Activated naive CD4-positive, alpha-beta T cell treated with Interleukin-2 at 50 U/mL for 16 hours (primary cell): Measurements from ENCODE around the gene SLC25A51.

Experiments
- DNase-seq: peaks from one replicate; pipeline ENCODE4 v3.0.0-alpha.2; 2020

The SLC25A51 gene

GRCh38 chr9:37903647-37904444 lies at the start of gene SLC25A51:
Gene SLC25A51, minus strand, starts transcription at chr9:37904127. Its CDS starts 15,577 bp downstream, at chr9:37888550.
- peak; percentile 96 for DNase-seq

- DNase-seq = no peak
Measured at GRCh38 chr9:37953206-37953774, 49.4 kb upstream of the SLC25A51 start.

- no peak for DNase-seq
Measured at GRCh38 chr9:37952731-37953130, 48.8 kb upstream of the SLC25A51 start.

- no peak for DNase-seq
Measured at GRCh38 chr9:37951671-37952449, 47.9 kb upstream of the SLC25A51 start.

GRCh38 chr9:37950561-37950960 lies 46.6 kb upstream of the SLC25A51 start:
- no peak for DNase-seq

- no peak for DNase-seq
Measured at GRCh38 chr9:37949576-37949975, 45.6 kb upstream of the SLC25A51 start.

GRCh38 chr9:37948417-37948980 lies 44.6 kb upstream of the SLC25A51 start:
- no peak for DNase-seq

GRCh38 chr9:37947977-37948376 lies 44.0 kb upstream of the SLC25A51 start:
- DNase-seq = no peak

GRCh38 chr9:37947471-37947870 lies 43.5 kb upstream of the SLC25A51 start:
- DNase-seq = no peak

- DNase-seq = no peak
Measured at GRCh38 chr9:37946971-37947370, 43.0 kb upstream of the SLC25A51 start.

- no peak for DNase-seq
Measured at GRCh38 chr9:37946041-37946440, 42.1 kb upstream of the SLC25A51 start.

GRCh38 chr9:37944671-37945481 lies 40.9 kb upstream of the SLC25A51 start:
- DNase-seq = no peak

- no peak for DNase-seq
Measured at GRCh38 chr9:37944266-37944650, 40.3 kb upstream of the SLC25A51 start.

GRCh38 chr9:37943345-37944265 lies 39.7 kb upstream of the SLC25A51 start:
- no peak for DNase-seq

- no peak for DNase-seq
Measured at GRCh38 chr9:37942621-37943344, 38.9 kb upstream of the SLC25A51 start.

GRCh38 chr9:37941253-37941652 lies 37.3 kb upstream of the SLC25A51 start:
- no peak for DNase-seq

- DNase-seq = no peak
Measured at GRCh38 chr9:37939575-37940095, 35.7 kb upstream of the SLC25A51 start.

- DNase-seq = no peak
Measured at GRCh38 chr9:37938121-37938891, 34.4 kb upstream of the SLC25A51 start.

- DNase-seq = no peak
Measured at GRCh38 chr9:37937366-37937765, 33.4 kb upstream of the SLC25A51 start.

GRCh38 chr9:37936965-37937364 lies 33.0 kb upstream of the SLC25A51 start:
- no peak for DNase-seq
